PC-3 (cell line): ENCODE data around the gene DYNLT2.

ENCODE experiments used
- EZH2 ChIP-seq: fragments of 300-600 bp; sonication (generic); IDR thresholded peaks from one replicate; pipeline ENCODE4 v1.6.1; 2017; ENCODE audit warnings: antibody characterized with exemption, mild to moderate bottlenecking, low read length; ENCODE audit not compliant: unreplicated experiment
- TF ChIP-seq, protein P1 (sequence below): fragments of 300-600 bp; sonication (generic); conservative IDR thresholded peaks from 2 replicates; pipeline ENCODE4 v1.5.1; 2017; ENCODE audit warnings: antibody characterized with exemption, low read depth, mild to moderate bottlenecking, low read length

DNA sequence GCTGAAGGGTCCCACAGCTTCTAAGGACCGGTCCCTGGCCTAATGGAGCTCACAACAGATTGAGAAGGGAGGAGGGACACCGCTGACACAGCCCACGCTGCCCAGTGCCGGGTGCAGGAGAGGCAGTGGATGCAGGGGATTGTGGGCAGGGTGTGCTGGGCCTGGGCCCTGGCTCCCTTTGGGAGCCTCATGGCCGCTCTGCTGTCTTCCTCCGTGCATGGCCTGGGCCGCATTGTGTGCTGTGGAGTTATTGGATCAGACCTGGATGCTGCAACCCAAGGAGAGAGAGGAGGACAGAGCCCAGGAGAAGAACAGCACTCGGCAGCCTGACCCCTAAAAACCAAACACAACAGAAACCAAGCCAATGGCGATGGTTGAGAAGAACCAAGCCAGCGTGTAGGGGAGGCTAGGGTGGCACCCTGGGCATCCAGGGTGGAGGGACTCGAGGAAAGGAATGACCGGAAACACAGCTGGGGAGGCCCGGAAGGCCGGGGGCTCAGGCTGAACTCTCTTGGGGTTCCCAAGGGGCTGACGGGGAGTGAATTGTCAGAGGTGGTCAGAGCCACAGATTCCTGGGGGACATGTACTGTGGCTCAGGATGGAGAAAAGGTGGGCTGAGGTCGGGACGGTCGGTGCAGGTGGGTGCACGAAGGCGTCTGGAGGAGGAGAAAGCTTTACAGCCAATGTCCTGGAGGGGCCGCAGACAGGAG lies 41.1 kb upstream of the DYNLT2 start:
- TF ChIP-seq, protein P1, sequence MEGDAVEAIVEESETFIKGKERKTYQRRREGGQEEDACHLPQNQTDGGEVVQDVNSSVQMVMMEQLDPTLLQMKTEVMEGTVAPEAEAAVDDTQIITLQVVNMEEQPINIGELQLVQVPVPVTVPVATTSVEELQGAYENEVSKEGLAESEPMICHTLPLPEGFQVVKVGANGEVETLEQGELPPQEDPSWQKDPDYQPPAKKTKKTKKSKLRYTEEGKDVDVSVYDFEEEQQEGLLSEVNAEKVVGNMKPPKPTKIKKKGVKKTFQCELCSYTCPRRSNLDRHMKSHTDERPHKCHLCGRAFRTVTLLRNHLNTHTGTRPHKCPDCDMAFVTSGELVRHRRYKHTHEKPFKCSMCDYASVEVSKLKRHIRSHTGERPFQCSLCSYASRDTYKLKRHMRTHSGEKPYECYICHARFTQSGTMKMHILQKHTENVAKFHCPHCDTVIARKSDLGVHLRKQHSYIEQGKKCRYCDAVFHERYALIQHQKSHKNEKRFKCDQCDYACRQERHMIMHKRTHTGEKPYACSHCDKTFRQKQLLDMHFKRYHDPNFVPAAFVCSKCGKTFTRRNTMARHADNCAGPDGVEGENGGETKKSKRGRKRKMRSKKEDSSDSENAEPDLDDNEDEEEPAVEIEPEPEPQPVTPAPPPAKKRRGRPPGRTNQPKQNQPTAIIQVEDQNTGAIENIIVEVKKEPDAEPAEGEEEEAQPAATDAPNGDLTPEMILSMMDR = no peak
- no peak for TF ChIP-seq EZH2
